Esophagus (tissue), 2 donors: ENCODE data around the gene CBLL2. TPM values are rescaled to one million over a fixed set of nuclear protein-coding genes. Genes with fewer than 3 reads are reported as not detected.
"Not testable (repeated sequence)": the region's sequence is repeated elsewhere in the genome, so short reads cannot be mapped to it uniquely, and the experiment has no call there.

ENCODE experiments used
- H3K27ac ChIP-seq, 2 donors: one replicate each; pipeline ENCODE4 v1.5.1; 2013; ENCODE audit warnings: low read depth in 2 of 2, mild to moderate bottlenecking in 2 of 2, inconsistent platforms in 1 of 2, low read length in 1 of 2, moderate library complexity in 1 of 2
- H3K27me3 ChIP-seq, 2 donors: one replicate each; pipeline ENCODE4 v1.6.1; 2013; ENCODE audit warnings: low read length in 2 of 2, control low read depth in 1 of 2, mild to moderate bottlenecking in 1 of 2; ENCODE audit not compliant: insufficient read depth in 2 of 2, control insufficient read depth in 1 of 2
- H3K36me3 ChIP-seq, 2 donors: one replicate each; pipeline ENCODE4 v1.6.1; 2013; ENCODE audit warnings: low read length in 1 of 2; ENCODE audit not compliant: control insufficient read depth in 2 of 2, insufficient read depth in 2 of 2
- H3K4me1 ChIP-seq, 2 donors: one replicate each; pipeline ENCODE4 v1.6.1; 2013; ENCODE audit warnings: low read length in 1 of 2; ENCODE audit not compliant: control insufficient read depth in 2 of 2, insufficient read depth in 2 of 2
- H3K4me3 ChIP-seq, 2 donors: one replicate each; pipeline ENCODE4 v1.5.1; 2013; ENCODE audit warnings: low read length in 2 of 2, mild to moderate bottlenecking in 2 of 2, low read depth in 1 of 2, moderate library complexity in 1 of 2
- H3K9me3 ChIP-seq, 2 donors: one replicate each; pipeline ENCODE4 v1.6.1; 2013; ENCODE audit warnings: mild to moderate bottlenecking in 2 of 2, low read depth in 1 of 2, low read length in 1 of 2, moderate library complexity in 1 of 2; ENCODE audit not compliant: control insufficient read depth in 2 of 2, insufficient read depth in 1 of 2
- WGBS, 2 donors: extraction: QIAGEN DNeasy Blood & Tissue Kit; methylation state at CpG; one replicate each; pipeline ENCODE4 v1.1.7; 2013; 5-methylcytosine and 5-hydroxymethylcytosine counted together
- polyA plus RNA-seq, 2 donors: library from polyadenylated mRNA; stranded (reverse); fragments of 200-250 nt; gene quantifications; one replicate each; pipeline ENCODE4 v1.2.3, GENCODE V29; 2013
- donor health status: healthy with polysubstance abuse.
- donor health status: Bipolar disorder and iron deficiency.

Gene CBLL2
- polyA plus RNA-seq, 2 donors = not detected

DNA sequence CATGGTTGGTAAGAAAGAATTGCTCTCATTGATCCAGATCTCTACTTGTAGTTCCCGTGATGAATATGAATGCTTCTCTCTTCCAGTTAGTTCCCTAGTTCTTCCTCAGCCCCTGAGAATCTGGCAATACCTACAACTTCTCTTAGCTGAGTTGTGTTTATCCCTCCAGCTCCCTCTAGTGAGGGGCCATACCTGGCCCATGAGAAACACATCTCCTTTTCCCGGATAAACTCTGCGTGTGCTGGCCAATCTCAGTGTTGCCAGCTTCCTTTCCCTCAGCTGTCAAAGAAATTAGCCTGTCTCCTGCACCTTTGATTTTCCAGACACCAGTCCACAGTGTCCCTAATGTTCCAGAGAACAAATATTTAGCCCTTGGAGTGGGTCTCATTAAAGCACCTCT, 5.7 kb downstream of the CBLL2 start:
- Histone ChIP-seq H3K36me3 (no peaks in the 10 kb centered on the region), H3K9me3 (peaks cover 0 to 3% of the 10 kb centered on the region in 2 donors), H3K4me3 (no peak overlapping the region), H3K27ac (no peak overlapping the region), H3K4me1 (no peaks in the 10 kb centered on the region), H3K27me3 (no peaks in the 10 kb centered on the region)
- WGBS, 2 donors = 51 to 54% methylated on average over 3 of the region's 3 CpGs

DNA sequence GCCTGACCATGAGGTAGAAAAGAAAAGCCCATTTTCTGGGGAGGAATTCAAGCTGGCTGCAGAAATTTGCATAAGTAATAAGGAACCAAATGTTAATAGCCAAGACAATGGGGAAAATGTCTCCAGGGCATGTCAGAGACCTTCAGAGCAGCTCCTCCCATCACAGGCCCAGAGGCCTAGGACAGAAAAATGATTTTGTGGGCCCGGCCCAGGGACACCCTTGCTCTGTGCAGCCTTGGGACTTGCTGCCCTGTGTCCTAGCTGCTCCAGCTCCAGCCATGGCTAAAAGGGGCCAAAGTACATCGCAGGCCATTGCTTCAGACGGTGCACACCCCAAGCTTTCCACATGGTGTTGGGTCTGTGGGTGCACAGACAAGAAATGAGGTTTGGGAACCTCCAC, 16.5 kb downstream of the CBLL2 start:
- not testable (repeated sequence) for H3K27me3 ChIP-seq, H3K4me1 ChIP-seq, H3K36me3 ChIP-seq, H3K27ac ChIP-seq, H3K4me3 ChIP-seq, H3K9me3 ChIP-seq
- WGBS, 2 donors = 78 to 93% methylated on average over 3 of the region's 3 CpGs

DNA sequence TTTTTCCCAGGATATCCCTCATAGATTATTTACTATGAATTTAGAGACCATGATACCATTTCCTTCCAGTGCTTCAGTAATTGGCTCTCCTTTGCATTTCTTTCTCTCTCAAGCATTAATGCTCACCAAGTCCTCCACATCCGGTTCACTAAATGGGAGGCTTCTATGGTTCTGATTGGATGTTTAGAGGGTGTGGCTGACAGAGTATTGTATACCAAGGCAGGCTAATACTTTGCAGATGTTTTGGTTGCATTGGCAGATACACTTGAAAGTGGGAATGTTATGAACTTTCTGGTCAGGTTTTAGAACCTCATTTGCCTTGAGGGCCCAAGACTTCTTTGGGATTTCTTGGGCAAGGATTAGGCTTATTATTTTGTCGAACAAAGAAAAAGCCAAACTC, 24.2 kb downstream of the CBLL2 start:
- no peaks in the 10 kb centered on the region for H3K4me1 ChIP-seq
- 53 to 82% methylated on average over 2 of the region's 2 CpGs for WGBS, 2 donors
- H3K4me3 ChIP-seq = no peak overlapping the region
- no peak overlapping the region for H3K27ac ChIP-seq
- H3K9me3 ChIP-seq = no peaks in the 10 kb centered on the region
- H3K36me3 ChIP-seq = no peaks in the 10 kb centered on the region
- H3K27me3 ChIP-seq = peaks cover 0 to 2% of the 10 kb centered on the region in 2 donors

DNA sequence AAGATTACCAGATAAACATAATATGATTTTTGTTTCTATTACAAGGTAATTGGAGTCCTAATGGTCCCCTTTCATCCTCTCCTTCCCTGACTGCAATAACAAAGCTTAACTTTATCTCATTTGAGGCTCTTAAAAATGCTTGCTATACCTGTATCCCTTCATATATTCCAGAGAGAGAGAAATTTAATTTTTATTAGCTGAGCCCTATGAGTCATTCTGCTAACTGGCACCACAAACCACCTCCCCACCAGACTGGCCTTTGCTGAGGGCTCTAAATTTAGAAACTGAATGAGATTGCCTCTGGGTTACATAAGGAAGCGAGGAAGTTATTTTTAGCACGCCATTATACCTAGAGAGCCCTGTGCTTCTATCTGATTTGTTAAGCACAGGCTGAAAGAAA, 27.4 kb downstream of the CBLL2 start:
- no peaks in the 10 kb centered on the region for H3K9me3 ChIP-seq
- H3K4me3 ChIP-seq = no peak overlapping the region
- H3K36me3 ChIP-seq = no peaks in the 10 kb centered on the region
- H3K27ac ChIP-seq = no peak overlapping the region
- 0 to 9% methylated on average over 2 of the region's 2 CpGs for WGBS, 2 donors
- no peaks in the 10 kb centered on the region for H3K4me1 ChIP-seq
- no peaks in the 10 kb centered on the region for H3K27me3 ChIP-seq

GRCh38 chrX:22310779-22311178, 38.1 kb downstream of the CBLL2 start:
- WGBS, 2 donors = 42 to 44% methylated on average over 3 of the region's 3 CpGs
- no peaks in the 10 kb centered on the region for H3K9me3 ChIP-seq

GRCh38 chrX:22313766-22314165, 41.1 kb downstream of the CBLL2 start:
- H3K4me1 ChIP-seq = no peaks in the 10 kb centered on the region
- H3K27ac ChIP-seq = no peak overlapping the region
- no peaks in the 10 kb centered on the region for H3K9me3 ChIP-seq
- H3K27me3 ChIP-seq = no peaks in the 10 kb centered on the region
- no peak overlapping the region for H3K4me3 ChIP-seq
- 71 to 74% methylated on average over 3 of the region's 3 CpGs for WGBS, 2 donors
- no peaks in the 10 kb centered on the region for H3K36me3 ChIP-seq

More at GRCh38 chrX:22310779-22311178, 38.1 kb downstream of the CBLL2 start:
- Histone ChIP-seq H3K4me1 (no peaks in the 10 kb centered on the region), H3K36me3 (no peaks in the 10 kb centered on the region), H3K27ac (no peak overlapping the region), H3K4me3 (no peak overlapping the region), H3K27me3 (no peaks in the 10 kb centered on the region)

- WGBS, 2 donors = 42 to 71% methylated on average over 5 of the region's 5 CpGs
- Histone ChIP-seq H3K36me3 (no peaks in the 10 kb centered on the region), H3K9me3 (no peaks in the 10 kb centered on the region), H3K4me1 (no peaks in the 10 kb centered on the region), H3K27ac (no peak overlapping the region), H3K4me3 (no peak overlapping the region), H3K27me3 (no peaks in the 10 kb centered on the region)
Observed at GRCh38 chrX:22314211-22314610, 41.5 kb downstream of the CBLL2 start.

DNA sequence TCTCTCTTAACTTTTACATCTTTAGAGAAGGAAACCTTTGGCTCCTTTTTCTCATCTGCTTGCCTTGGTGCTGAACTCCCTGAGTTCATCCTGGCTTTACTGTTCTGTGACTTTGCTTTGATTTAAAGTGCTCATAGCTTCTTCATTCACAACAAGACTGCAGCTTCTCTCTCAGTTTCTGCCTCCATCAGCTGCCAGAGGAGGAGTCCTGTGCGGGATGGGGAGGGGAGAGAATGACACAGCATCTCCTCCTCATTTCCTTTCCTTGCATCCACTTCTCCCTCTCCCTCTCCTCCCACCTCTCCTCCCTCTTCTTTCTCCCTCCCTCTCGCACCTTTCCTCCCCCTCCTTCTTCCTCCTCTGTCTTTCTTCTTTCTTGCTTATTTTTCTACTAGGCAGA, 42.0 kb downstream of the CBLL2 start:
- Histone ChIP-seq H3K4me3 (no peak overlapping the region), H3K27me3 (no peaks in the 10 kb centered on the region), H3K4me1 (no peaks in the 10 kb centered on the region), H3K27ac (no peak overlapping the region), H3K9me3 (no peaks in the 10 kb centered on the region), H3K36me3 (no peaks in the 10 kb centered on the region)
- 29 to 38% methylated on average over 2 of the region's 2 CpGs for WGBS, 2 donors

DNA sequence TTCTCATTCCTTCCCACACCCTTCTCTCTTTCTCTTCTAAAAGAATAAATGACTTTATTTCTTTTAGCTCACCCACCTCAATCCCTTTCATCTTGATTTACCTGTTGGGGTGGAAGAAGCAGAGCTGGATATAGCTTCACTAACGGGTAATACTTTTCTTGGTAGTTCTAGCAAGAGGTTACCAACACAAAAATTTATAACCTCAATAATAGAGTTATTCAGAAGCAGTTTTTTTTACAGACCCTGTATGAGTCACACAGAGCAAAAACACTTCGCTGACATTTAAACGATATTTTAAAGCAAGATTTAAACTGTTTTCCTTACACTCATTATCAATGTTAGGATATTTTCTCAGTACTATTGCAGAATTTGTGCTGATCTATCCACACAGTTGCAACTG, 42.4 kb downstream of the CBLL2 start:
- Histone ChIP-seq H3K4me1 (no peaks in the 10 kb centered on the region), H3K9me3 (no peaks in the 10 kb centered on the region), H3K36me3 (no peaks in the 10 kb centered on the region), H3K27ac (no peak overlapping the region), H3K27me3 (no peaks in the 10 kb centered on the region), H3K4me3 (no peak overlapping the region)
- WGBS, 2 donors = 73 to 87% methylated on average over 3 of the region's 3 CpGs

GRCh38 chrX:22320236-22320873, 47.6 kb downstream of the CBLL2 start:
- H3K4me1 ChIP-seq = no peaks in the 10 kb centered on the region
- no peak overlapping the region for H3K4me3 ChIP-seq
- no peaks in the 10 kb centered on the region for H3K27me3 ChIP-seq
- WGBS, 2 donors = 63 to 80% methylated on average over 12 of the region's 12 CpGs
- H3K27ac ChIP-seq = no peak overlapping the region
- no peaks in the 10 kb centered on the region for H3K36me3 ChIP-seq
- H3K9me3 ChIP-seq = no peaks in the 10 kb centered on the region
